Thymus (tissue), 11 donors: ENCODE measurements around the gene UBE2S. TPM values are rescaled to one million over a fixed set of nuclear protein-coding genes. Genes with fewer than 3 reads are reported as not detected.
A peak's percentile ranks its signal among the peaks of the same experiment; 100 is the strongest.

ENCODE experiments used
- DNase-seq, 9 donors: peaks; one replicate each; pipeline ENCODE4 v3.0.0-alpha.2; 2013; ENCODE audit warnings: low spot score in 9 of 9, low read depth in 6 of 9, missing footprints in 1 of 9
- H3K27ac ChIP-seq, 2 donors: one replicate each; pipeline ENCODE4 v1.5.1; 2013; ENCODE audit warnings: control low read depth in 1 of 2, low read depth in 1 of 2, low read length in 1 of 2, mild to moderate bottlenecking in 1 of 2, moderate library complexity in 1 of 2
- H3K27me3 ChIP-seq, 2 donors: one replicate each; pipeline ENCODE4 v1.5.1; 2013; ENCODE audit warnings: low read length in 1 of 2; ENCODE audit not compliant: control insufficient read depth in 2 of 2, insufficient read depth in 1 of 2
- H3K36me3 ChIP-seq, 2 donors: one replicate each; pipeline ENCODE4 v1.5.1; 2013; ENCODE audit warnings: low read length in 1 of 2, mild to moderate bottlenecking in 1 of 2, moderate library complexity in 1 of 2; ENCODE audit not compliant: control insufficient read depth in 2 of 2, insufficient read depth in 2 of 2
- H3K4me1 ChIP-seq, 2 donors: one replicate each; pipeline ENCODE4 v1.5.1; 2013; ENCODE audit warnings: low read length in 2 of 2; ENCODE audit not compliant: control insufficient read depth in 2 of 2, insufficient read depth in 2 of 2
- H3K4me3 ChIP-seq, 2 donors: one replicate each; pipeline ENCODE4 v1.5.1; 2013; ENCODE audit warnings: low read length in 2 of 2, control low read depth in 1 of 2, mild to moderate bottlenecking in 1 of 2
- H3K9me3 ChIP-seq, 2 donors: one replicate each; pipeline ENCODE4 v1.5.1; 2013; ENCODE audit warnings: low read length in 1 of 2, mild to moderate bottlenecking in 1 of 2; ENCODE audit not compliant: control insufficient read depth in 2 of 2, insufficient read depth in 1 of 2
- WGBS: extraction: QIAGEN DNeasy Blood & Tissue Kit; methylation state at CpG from one replicate; pipeline ENCODE4 v1.1.7; 2013; 5-methylcytosine and 5-hydroxymethylcytosine counted together
- polyA plus RNA-seq: library from polyadenylated mRNA; stranded (reverse); fragments of 200-250 nt; gene quantifications from one replicate; pipeline ENCODE4 v1.2.3, GENCODE V29; 2013
- total RNA-seq: library from RNA; stranded (reverse); fragments of 120-200 nt; gene quantifications from one replicate; pipeline ENCODE4 v1.2.4, GENCODE V29; 2013
- donor health status: healthy.

UBE2S gene
- total and polyA plus RNA-seq, 2 donors: 14.6 to 120 TPM

DNA sequence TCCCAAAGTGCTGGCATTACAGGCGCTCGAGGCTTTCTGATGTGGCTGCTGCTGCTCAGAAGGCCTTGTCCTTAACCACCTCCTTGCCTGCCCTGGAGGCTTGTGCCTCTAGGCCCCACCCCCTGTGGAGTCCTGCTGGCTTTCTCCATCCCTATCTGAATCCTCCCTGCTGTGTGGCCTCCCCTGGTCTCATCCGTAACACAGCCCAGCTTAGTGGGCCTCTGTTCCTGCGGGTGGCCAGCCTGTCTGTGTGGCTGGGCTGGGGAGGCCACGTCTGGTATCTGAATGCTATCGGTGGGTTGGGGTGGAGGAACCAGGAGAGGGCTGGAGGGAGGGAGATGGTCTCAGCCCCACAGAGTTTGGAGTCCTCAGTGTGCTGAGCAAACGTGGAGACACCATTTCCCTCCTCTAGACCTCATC is 17.1 kb downstream of the UBE2S start:
- H3K4me3 ChIP-seq: no peak overlapping the region
- peaks cover 16 to 33% of the 10 kb centered on the region in 2 donors for H3K4me1 ChIP-seq
- DNase-seq: no peak
- no peaks in the 10 kb centered on the region for H3K9me3 ChIP-seq
- no peaks in the 10 kb centered on the region for H3K27me3 ChIP-seq
- no peak overlapping the region for H3K27ac ChIP-seq
- 88% methylated on average over 7 of the region's 7 CpGs for WGBS
- H3K36me3 ChIP-seq: peaks cover 48 to 51% of the 10 kb centered on the region in 2 donors

DNA sequence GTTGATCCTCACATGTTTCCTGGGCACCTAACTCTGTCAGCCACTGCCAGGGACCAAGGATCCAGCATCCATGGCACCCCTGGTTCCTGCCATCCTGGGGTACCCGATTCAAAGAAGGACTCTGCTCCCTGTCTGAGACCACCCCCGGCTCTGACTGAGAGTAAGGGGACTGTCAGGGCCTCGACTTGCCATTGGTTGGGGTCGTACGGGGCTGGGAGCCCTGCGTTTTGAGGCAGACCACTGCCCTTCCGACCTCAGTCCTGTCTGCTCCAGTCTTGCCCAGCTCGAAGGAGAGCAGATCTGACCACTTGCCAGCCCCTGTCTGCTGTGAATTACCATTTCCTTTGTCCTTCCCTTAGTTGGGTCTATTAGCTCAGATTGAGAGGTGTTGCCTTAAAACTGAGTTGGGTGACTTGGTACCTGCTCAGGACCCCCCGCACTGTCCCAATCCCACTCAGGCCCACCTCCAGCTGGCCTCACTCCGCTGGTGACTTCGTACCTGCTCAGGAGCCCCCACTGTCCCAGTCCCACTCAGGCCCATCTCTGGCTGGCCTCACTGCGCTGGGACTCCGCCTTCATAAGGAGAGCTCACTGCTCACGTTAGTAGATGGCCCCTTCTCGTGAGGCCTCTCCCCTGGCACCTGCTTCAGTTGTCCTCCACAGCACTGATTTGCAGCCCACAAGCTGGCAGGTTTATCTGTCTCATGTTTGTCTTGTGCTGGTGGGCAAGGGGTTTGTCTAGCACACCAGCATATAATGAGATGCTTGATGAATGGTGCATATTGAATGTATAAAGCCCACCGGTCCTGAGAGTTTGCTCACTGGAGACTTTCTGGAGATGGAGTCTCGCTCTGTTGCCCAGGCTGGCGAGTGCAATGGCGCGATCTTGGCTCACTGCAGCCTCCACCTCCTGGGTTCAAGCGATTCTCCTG is 17.9 kb downstream of the UBE2S start:
- no peaks in the 10 kb centered on the region for H3K27me3 ChIP-seq
- H3K27ac ChIP-seq: no peak overlapping the region
- WGBS: 96% methylated on average over 21 of the region's 21 CpGs
- DNase-seq: no peak
- H3K36me3 ChIP-seq: peaks cover 48 to 51% of the 10 kb centered on the region in 2 donors
- no peaks in the 10 kb centered on the region for H3K9me3 ChIP-seq
- no peak overlapping the region for H3K4me3 ChIP-seq
- H3K4me1 ChIP-seq: peaks cover 20 to 38% of the 10 kb centered on the region in 2 donors

DNA sequence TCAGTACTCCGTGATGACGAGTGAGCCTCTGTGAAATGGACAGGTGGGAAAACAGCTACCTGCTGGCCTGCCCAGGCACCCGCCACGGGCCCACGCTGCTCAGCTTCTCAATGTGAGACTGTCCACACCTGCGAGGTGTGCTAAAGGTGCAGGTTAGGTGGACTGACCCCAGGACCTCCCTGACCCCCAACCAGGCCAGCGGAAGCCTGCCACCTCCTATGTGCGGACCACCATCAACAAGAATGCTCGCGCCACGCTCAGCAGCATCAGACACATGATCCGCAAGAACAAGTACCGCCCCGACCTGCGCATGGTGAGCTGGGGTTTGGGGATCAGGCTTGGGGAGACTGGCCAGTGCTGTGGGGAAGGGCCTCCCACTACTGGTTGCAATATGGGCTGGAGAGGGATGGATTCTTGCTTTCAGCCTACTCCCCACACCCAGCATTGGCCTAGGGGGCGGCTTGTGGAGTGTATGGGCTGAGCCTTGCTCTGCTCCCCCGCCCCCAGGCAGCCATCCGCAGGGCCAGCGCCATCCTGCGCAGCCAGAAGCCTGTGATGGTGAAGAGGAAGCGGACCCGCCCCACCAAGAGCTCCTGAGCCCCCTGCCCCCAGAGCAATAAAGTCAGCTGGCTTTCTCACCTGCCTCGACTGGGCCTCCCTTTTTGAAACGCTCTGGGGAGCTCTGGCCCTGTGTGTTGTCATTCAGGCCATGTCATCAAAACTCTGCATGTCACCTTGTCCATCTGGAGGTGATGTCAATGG is 19.7 kb downstream of the UBE2S start:
- 96% methylated on average over 24 of the region's 24 CpGs for WGBS
- Histone ChIP-seq H3K4me1 (peaks cover 23 to 49% of the 10 kb centered on the region in 2 donors), H3K36me3 (peaks cover 48 to 51% of the 10 kb centered on the region in 2 donors), H3K4me3 (peak overlapping the region in 1 of 2 donors; percentile 95), H3K9me3 (no peaks in the 10 kb centered on the region), H3K27me3 (no peaks in the 10 kb centered on the region), H3K27ac (no peak overlapping the region)
- DNase-seq: no peak

DNA sequence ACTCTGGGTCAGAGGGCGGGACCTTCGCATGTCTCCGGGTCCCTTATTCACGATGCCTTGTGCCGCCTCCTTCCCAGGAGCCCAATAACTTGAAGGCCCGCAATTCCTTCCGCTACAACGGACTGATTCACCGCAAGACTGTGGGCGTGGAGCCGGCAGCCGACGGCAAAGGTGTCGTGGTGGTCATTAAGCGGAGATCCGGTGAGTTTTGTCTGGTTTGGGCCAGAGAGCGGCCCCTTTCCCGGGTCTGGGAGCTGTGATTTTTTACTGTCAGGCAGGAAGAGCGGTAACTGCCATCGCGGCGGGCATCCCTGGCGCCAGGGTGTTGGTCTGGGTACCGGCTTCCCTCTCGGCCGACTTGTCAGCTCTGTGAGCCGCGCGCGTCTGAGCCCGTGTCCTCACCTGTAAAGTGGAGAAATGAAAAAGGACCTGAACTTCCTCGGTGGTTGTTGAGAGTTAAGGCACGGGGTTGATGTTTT is 21.1 kb downstream of the UBE2S start:
- 4% methylated on average over 33 of the region's 33 CpGs for WGBS
- no peak for DNase-seq
- H3K4me1 ChIP-seq: peaks cover 26 to 52% of the 10 kb centered on the region in 2 donors
- H3K27ac ChIP-seq: peak overlapping the region; percentile 48 to 97
- no peaks in the 10 kb centered on the region for H3K9me3 ChIP-seq
- H3K27me3 ChIP-seq: no peaks in the 10 kb centered on the region
- peak overlapping the region; percentile 91 to 95 for H3K4me3 ChIP-seq
- peaks cover 41 to 50% of the 10 kb centered on the region in 2 donors for H3K36me3 ChIP-seq

DNA sequence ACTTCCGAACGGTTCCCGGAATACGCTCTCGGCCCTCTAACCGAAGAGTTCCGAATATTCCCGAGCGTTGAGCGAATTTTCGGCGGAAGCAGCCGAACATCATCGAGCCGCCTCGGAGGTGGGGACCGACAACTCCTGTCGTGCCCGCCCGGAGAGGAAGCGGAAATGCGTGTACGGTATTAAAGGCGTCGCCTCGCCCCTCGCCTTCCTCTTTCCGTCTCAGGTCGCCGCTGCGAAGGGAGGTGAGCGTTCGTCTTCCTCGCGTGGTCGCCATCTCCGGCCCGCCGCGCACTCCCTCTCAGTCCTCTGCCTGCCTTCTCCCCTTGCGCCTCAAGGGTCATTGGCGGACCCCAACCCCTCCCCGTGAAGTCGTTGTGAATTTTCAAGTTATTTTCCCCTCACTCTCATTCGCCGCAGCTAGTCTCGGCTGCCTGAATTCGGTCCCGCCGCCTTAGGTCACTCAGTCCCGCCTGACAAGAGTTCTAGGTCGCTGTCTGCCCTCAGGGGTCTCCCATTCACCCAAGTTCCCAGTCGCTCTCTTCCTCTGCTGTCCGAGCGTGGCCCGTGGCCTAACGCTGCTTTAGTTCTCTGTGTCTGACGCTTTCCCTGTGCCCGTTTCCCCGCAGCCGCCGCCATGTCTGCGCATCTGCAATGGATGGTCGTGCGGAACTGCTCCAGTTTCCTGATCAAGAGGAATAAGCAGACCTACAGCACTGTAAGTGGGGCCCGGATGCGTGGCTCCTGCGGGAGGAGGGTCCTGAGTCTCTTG is 21.7 kb downstream of the UBE2S start, which contains the start of gene RPL28:
TSS of gene RPL28 (plus strand) at position 209 of the 769 bp plus-strand sequence. CDS start at position 635, 426 bp downstream.
- peaks cover 26 to 52% of the 10 kb centered on the region in 2 donors for H3K4me1 ChIP-seq
- peaks cover 35 to 44% of the 10 kb centered on the region in 2 donors for H3K36me3 ChIP-seq
- peak within 1 kb of the TSS; percentile 97 to 99 for H3K27ac ChIP-seq
- DNase-seq: peak; percentile 96 to 100 (median 99)
- WGBS: under 1% methylated on average over 68 of the region's 68 CpGs
- H3K27me3 ChIP-seq: no peaks in the 10 kb centered on the region
- H3K4me3 ChIP-seq: peak within 1 kb of the TSS; percentile 91 to 95
- H3K9me3 ChIP-seq: no peaks in the 10 kb centered on the region

DNA sequence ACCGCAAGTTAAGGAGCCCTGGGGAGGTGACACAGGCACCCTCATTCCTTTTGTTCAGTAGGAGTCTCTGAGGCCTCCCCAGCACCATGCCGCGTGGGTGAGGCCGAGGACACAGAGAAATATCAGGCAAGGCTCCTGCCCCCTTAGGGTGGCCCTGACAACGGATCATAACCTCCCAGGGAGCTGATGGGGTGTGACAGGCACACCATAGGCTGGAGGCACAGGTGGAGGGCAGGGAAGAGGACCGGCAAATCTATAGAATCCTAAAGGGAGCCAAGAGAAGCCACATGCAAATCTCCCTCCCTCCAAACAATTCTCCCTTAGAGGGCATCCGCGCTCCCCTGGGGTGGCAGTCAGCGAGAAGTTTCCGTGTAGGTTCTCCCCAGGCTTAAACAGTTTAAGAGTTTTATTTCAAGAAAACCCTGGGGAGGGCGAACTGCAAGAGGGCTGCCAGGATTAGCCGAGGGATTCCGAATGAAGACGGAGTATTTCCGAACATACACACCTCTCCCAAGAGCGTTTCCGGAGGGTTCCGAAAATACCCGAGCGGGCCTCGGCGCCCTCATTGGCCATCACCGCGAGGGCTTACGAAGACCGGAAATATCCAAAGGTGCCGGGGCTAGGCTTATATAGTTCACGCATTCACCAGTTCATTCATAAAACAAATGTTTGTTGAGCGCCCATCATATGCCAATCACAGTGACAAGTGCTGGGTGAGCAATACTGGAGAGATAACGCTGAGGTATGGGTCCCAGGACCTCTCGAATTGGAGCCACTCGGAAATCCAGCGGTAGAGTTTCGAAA is 22.5 kb downstream of the UBE2S start:
- peak; percentile 95 to 100 (median 98) for DNase-seq
- WGBS: 5% methylated on average over 34 of the region's 34 CpGs
- no peaks in the 10 kb centered on the region for H3K27me3 ChIP-seq
- peak overlapping the region; percentile 97 to 99 for H3K27ac ChIP-seq
- peak overlapping the region; percentile 91 to 95 for H3K4me3 ChIP-seq
- no peaks in the 10 kb centered on the region for H3K9me3 ChIP-seq
- peaks cover 28 to 37% of the 10 kb centered on the region in 2 donors for H3K36me3 ChIP-seq
- peaks cover 26 to 52% of the 10 kb centered on the region in 2 donors for H3K4me1 ChIP-seq

DNA sequence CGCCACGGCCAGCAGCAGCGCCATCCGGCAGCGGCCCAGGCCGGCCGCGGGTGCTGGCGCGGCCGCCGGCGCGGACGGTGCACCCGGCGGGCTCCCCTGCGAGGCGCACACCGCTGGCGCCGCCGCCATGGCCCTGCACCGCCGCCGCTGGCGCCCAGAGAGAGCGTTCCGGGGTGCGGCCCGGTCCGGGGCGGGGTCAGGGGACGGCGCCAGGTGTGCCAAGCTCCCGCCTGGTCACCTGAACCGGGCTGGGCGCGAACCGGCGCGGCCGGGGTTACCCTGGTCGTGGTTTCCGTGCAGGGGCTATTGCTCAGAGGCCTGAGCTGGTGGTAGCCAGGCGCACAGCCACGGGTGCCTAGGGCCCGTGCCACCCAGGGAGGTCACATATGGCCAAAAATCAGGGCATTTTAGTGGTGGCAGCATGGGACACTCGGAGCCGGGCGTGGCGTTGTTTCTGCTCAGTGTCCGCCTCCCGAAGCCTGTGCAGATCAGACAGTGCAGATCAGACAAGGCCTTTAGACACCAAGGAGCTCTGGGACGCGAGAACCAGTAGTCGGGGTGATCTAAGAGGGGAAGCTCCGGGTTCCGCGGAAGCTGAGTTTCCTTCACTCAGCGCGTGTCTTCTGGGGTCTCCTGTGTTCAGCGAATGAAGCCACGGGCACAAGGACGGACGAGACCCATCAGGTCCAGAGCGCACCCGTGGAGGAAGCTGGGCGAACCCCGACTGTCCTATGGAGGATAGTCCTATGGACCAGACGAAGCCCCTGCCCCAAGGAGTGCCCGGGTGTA is 23.3 kb downstream of the UBE2S start, which contains the start of gene TMEM238:
TSS of gene TMEM238 (minus strand) at position 162 of the 789 bp plus-strand sequence. CDS start at position 129, 33 bp downstream.
- H3K9me3 ChIP-seq: no peaks in the 10 kb centered on the region
- H3K4me1 ChIP-seq: peaks cover 26 to 49% of the 10 kb centered on the region in 2 donors
- H3K4me3 ChIP-seq: peak within 1 kb of the TSS; percentile 91 to 95
- H3K36me3 ChIP-seq: peaks cover 22 to 29% of the 10 kb centered on the region in 2 donors
- peak within 1 kb of the TSS; percentile 97 to 99 for H3K27ac ChIP-seq
- WGBS: 11% methylated on average over 72 of the region's 72 CpGs
- DNase-seq: peak in 7 of 9 donors; percentile 33 to 64 (median 36)
- H3K27me3 ChIP-seq: no peaks in the 10 kb centered on the region
